ENCODE results near the gene CMTM8. TPM values are rescaled to one million over a fixed set of nuclear protein-coding genes. Genes with fewer than 3 reads are reported as not detected.

Gene CMTM8
- total and polyA plus RNA-seq, 3 experiments from 2014 or later = 3.3 to 4.1 (median 3.3) TPM

DNA sequence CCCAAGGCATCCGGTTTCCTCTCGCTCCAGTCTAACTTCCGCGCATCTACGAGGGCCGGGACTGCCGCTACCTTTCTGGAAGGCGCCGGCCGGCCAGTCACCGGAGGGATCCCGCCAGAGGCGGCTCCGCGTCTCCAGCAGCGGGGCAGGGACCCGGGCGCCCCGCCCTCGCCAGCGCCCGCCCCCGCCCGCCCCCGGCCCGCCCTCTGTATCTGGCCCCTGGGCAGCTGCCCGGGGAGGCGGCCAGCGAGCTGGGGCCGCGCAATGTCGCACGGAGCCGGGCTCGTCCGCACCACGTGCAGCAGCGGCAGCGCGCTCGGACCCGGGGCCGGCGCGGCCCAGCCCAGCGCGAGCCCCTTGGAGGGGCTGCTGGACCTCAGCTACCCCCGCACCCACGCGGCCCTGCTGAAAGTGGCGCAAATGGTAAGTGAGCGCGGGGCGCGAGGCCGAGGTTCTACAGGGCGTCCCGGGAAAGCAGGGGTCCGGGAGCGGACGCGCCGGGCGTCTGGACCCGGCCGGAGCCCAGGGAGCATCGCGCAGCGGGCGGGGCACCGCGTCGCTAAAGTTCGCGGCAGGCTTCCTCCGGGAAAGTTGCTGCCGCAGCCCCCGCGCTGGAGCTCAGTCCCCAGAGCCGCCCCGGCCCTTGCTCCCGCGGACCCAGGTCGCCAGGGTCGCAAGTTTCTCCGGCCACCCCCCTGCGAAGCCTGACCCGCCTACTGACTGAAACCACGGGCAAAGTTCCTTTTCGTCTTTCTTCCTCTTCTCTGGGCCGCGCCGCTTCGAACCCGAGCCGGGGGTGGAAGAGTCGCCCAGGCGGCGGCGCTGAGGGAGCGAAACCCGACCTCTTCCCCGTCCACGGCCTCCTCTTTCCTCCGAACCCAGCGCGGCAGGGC lies 153.4 kb downstream of the CMTM8 start, which contains the start of gene CMTM7:
TSS of gene CMTM7 (plus strand) at position 211 of the 893 bp plus-strand sequence. CDS start at position 265, 54 bp downstream.
- POLR2A ChIA-PET = interaction anchor here (0.6 to 1.8 kb wide), 8 partner anchors 9 to 76 kb away, joined by 3 to 9 read pairs (median 4); no protein-coding TSS in a partner anchor
- no peaks in the 10 kb centered on the region for H3K9me3 Mint-ChIP-seq
- CTCF ChIA-PET = interaction anchor here (0.7 to 17.3 kb wide), 8 partner anchors 9 to 77 kb away, joined by 3 to 160 read pairs (median 4); no protein-coding TSS in a partner anchor
- H3K27ac Mint-ChIP-seq = peak within 1 kb of the TSS; percentile 91 to 100 (median 96)
- H3K4me1 ChIP-seq (ENCODE audit: insufficient read depth, low read length) = peaks cover 26% of the 10 kb centered on the region
- H3K4me1 Mint-ChIP-seq = peaks cover 47 to 63% (median 51%) of the 10 kb centered on the region in 3 donors
- DNase-seq = peak; percentile 33 to 81 (median 65)
- H3K27ac ChIP-seq (ENCODE audit: low read depth, low read length) = peak within 1 kb of the TSS; percentile 68
- H3K27me3 Mint-ChIP-seq = peaks cover 0 to 1% of the 10 kb centered on the region in 2 donors
- H3K36me3 Mint-ChIP-seq = peaks cover 0 to 17% (median 0%) of the 10 kb centered on the region in 3 donors
- H3K4me3 ChIP-seq (ENCODE audit: low read length) = peak within 1 kb of the TSS; percentile 66
- H3K9me3 ChIP-seq (ENCODE audit: low read length) = no peaks in the 10 kb centered on the region
- no peaks in the 10 kb centered on the region for H3K27me3 ChIP-seq (ENCODE audit: insufficient read depth, low read length, poor library complexity, severe bottlenecking)
- peak within 1 kb of the TSS; percentile 93 to 100 (median 96) for H3K4me3 Mint-ChIP-seq
- H3K36me3 ChIP-seq (ENCODE audit: insufficient read depth, low read length) = no peaks in the 10 kb centered on the region

DNA sequence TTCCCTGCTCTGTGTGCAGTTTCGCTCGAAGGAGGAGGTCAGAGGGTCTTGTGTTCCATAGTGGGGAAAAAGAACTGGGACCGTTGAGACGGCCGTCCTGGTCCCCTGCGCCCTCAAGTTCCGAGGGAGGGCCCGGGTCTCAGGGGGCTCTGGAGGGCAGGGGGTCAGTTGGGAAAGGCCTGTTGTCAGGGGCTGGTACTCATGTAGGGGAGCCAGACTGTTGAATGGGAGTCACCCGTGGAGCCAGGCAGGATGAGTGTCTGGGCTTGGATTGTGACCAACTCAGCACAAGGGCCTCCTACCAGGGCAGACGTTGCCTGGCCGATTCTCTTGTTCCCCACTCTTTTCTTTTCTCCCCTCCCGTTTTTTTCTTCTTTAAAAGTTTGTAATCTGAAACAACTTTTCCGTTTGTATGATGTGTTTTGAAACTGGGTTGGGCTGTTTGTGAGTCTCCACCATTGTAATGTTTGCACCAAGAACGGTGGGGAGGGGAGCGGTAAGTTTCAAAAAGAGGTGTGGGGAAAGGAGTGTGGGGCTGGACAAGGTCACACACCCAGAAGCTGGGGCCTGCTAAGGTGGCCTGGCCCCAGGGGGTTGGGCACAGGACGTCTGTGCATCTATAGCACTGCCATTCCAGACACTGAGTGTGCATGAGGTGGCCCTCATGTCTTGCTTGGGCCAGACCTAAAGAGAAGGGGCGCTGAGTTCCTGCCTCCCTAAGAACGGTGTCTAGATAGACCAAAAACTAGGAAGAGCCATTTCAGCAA lies 154.2 kb downstream of the CMTM8 start:
- H3K27ac Mint-ChIP-seq = peak overlapping the region; percentile 83 to 100 (median 94)
- peaks cover 26% of the 10 kb centered on the region for H3K4me1 ChIP-seq (ENCODE audit: insufficient read depth, low read length)
- POLR2A ChIA-PET = interaction anchor here (1.0 to 1.6 kb wide), 2 partner anchors 31 to 46 kb away, joined by 3 to 4 read pairs; no protein-coding TSS in a partner anchor

DNA sequence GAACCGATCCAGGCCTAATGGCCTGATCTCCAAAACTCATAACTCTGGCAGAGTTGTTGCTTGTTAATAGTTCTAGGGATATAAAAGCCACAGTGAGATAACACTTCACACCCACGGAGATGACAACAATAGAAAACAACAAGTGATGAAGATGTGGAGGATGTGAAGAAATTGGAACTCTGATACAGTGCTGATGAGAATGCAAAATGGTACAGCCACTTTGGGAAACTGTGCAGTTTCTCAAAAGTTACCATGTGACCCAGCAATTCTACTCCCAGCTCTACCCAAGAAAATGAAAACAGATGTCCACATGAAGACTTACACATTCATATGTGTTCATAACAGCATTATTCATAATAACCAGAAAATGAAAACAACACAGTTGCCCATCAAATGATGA lies 157.0 kb downstream of the CMTM8 start:
- peaks cover 0 to 17% (median 0%) of the 10 kb centered on the region in 3 donors for H3K36me3 Mint-ChIP-seq
- DNase-seq = no peak
- H3K27me3 ChIP-seq (ENCODE audit: insufficient read depth, low read length, poor library complexity, severe bottlenecking) = no peaks in the 10 kb centered on the region
- CTCF ChIA-PET = interaction anchor here (0.8 to 17.3 kb wide), 8 partner anchors 9 to 220 kb away, joined by 3 to 160 read pairs (median 5); partner anchors contain the start of gene CMTM8
- no peaks in the 10 kb centered on the region for H3K36me3 ChIP-seq (ENCODE audit: insufficient read depth, low read length)
- H3K4me3 ChIP-seq (ENCODE audit: low read length) = no peak overlapping the region
- H3K4me1 Mint-ChIP-seq = peaks cover 62 to 81% (median 71%) of the 10 kb centered on the region in 3 donors
- peak overlapping the region; percentile 33 to 93 (median 82) for H3K27ac Mint-ChIP-seq
- no peaks in the 10 kb centered on the region for H3K9me3 ChIP-seq (ENCODE audit: low read length)
- peaks cover 0 to 1% of the 10 kb centered on the region in 2 donors for H3K27me3 Mint-ChIP-seq
- H3K27ac ChIP-seq (ENCODE audit: low read depth, low read length) = no peak overlapping the region
- H3K9me3 Mint-ChIP-seq = no peaks in the 10 kb centered on the region
- POLR2A ChIA-PET = interaction anchor here (0.8 to 2.3 kb wide), 2 partner anchors 21 to 38 kb away, joined by 3 to 6 read pairs; no protein-coding TSS in a partner anchor
- peak overlapping the region in 3 of 7 donors; percentile 13 to 87 (median 15) for H3K4me3 Mint-ChIP-seq
- H3K4me1 ChIP-seq (ENCODE audit: insufficient read depth, low read length) = peaks cover 32% of the 10 kb centered on the region

More for the DNA sequence above, 154.2 kb downstream of the CMTM8 start:
- DNase-seq = peak in 2 of 5 donors; percentile 23 to 58
- H3K9me3 Mint-ChIP-seq = no peaks in the 10 kb centered on the region
- no peaks in the 10 kb centered on the region for H3K9me3 ChIP-seq (ENCODE audit: low read length)
- H3K4me3 ChIP-seq (ENCODE audit: low read length) = peak overlapping the region; percentile 61
- H3K27ac ChIP-seq (ENCODE audit: low read depth, low read length) = peak overlapping the region; percentile 52
- CTCF ChIA-PET = interaction anchor here (1.2 to 17.3 kb wide), 4 partner anchors 21 to 76 kb away, joined by 3 to 160 read pairs (median 68); no protein-coding TSS in a partner anchor
- H3K36me3 ChIP-seq (ENCODE audit: insufficient read depth, low read length) = no peaks in the 10 kb centered on the region
- peaks cover 48 to 67% (median 51%) of the 10 kb centered on the region in 3 donors for H3K4me1 Mint-ChIP-seq
- H3K36me3 Mint-ChIP-seq = peaks cover 0 to 17% (median 0%) of the 10 kb centered on the region in 3 donors
- H3K27me3 ChIP-seq (ENCODE audit: insufficient read depth, low read length, poor library complexity, severe bottlenecking) = no peaks in the 10 kb centered on the region
- H3K27me3 Mint-ChIP-seq = peaks cover 0 to 1% of the 10 kb centered on the region in 2 donors
- H3K4me3 Mint-ChIP-seq = peak overlapping the region; percentile 87 to 100 (median 96)

DNA sequence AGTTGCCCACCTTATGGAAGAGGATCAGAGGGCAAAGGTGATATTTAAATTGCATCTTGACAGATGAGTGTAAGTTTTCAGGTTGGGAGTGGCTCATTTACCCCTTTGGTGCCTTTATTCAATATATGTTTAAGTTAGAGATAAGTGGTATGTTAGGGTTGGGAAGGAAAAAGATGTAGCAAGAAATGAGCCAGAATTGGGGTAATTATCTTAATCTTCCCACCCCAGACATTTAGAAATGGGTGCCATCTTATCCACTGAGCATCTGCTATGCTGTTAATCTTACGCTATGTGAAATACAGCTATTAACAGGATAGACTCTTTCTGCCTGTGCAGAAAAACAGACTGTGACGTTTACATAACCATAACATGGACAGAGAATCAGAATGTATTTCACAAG lies 159.5 kb downstream of the CMTM8 start:
- H3K4me1 Mint-ChIP-seq = peaks cover 61 to 90% (median 77%) of the 10 kb centered on the region in 3 donors
- no peaks in the 10 kb centered on the region for H3K36me3 ChIP-seq (ENCODE audit: insufficient read depth, low read length)
- H3K4me1 ChIP-seq (ENCODE audit: insufficient read depth, low read length) = peaks cover 44% of the 10 kb centered on the region
- H3K9me3 Mint-ChIP-seq = no peaks in the 10 kb centered on the region
- peaks cover 0 to 4% (median 0%) of the 10 kb centered on the region in 3 donors for H3K36me3 Mint-ChIP-seq
- H3K27ac Mint-ChIP-seq = peak overlapping the region; percentile 11 to 97 (median 60)
- ChIA-PET CTCF (interaction anchor here (1.0 to 17.3 kb wide), 6 partner anchors 26 to 100 kb away, joined by 3 to 160 read pairs (median 8); no protein-coding TSS in a partner anchor), POLR2A (no interaction called here)
- H3K27me3 ChIP-seq (ENCODE audit: insufficient read depth, low read length, poor library complexity, severe bottlenecking) = no peaks in the 10 kb centered on the region
- peaks cover 0 to 1% of the 10 kb centered on the region in 2 donors for H3K27me3 Mint-ChIP-seq
- no peak overlapping the region for H3K4me3 ChIP-seq (ENCODE audit: low read length)
- H3K27ac ChIP-seq (ENCODE audit: low read depth, low read length) = no peak overlapping the region
- peak overlapping the region in 1 of 7 donors; percentile 4 for H3K4me3 Mint-ChIP-seq
- no peaks in the 10 kb centered on the region for H3K9me3 ChIP-seq (ENCODE audit: low read length)
- no peak for DNase-seq

DNA sequence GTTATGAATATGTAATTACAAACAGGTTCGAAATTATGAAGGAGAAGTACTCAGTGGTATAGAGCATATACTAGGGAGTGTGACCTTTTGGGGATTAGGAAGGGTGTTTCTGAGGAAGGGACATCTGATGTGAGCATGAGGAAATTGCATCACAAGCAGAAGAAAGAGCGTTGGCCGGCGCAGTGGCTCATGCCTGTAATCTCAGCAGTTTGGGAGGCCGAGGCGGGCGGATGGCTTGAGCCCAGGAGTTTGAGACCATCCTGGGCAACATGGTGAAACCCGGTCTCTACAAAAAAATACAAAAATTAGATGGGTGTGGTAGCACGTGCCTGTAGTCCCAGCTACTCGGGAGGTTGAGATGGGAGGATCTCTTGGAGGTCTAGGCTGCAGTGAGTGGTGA lies 160.1 kb downstream of the CMTM8 start:
- POLR2A ChIA-PET = no interaction called here
- CTCF ChIA-PET = interaction anchor here (1.0 to 17.3 kb wide), 8 partner anchors 25 to 101 kb away, joined by 3 to 160 read pairs (median 6); no protein-coding TSS in a partner anchor
- H3K4me1 Mint-ChIP-seq = peaks cover 60 to 90% (median 77%) of the 10 kb centered on the region in 3 donors
- H3K27ac Mint-ChIP-seq = peak overlapping the region; percentile 4 to 93 (median 68)
- Histone ChIP-seq H3K4me1 (ENCODE audit: insufficient read depth, low read length) (peaks cover 46% of the 10 kb centered on the region), H3K27me3 (ENCODE audit: insufficient read depth, low read length, poor library complexity, severe bottlenecking) (no peaks in the 10 kb centered on the region), H3K27ac (ENCODE audit: low read depth, low read length) (no peak overlapping the region), H3K4me3 (ENCODE audit: low read length) (no peak overlapping the region), H3K36me3 (ENCODE audit: insufficient read depth, low read length) (no peaks in the 10 kb centered on the region), H3K9me3 (ENCODE audit: low read length) (no peaks in the 10 kb centered on the region)
- H3K27me3 Mint-ChIP-seq = peaks cover 0 to under 1% of the 10 kb centered on the region in 2 donors
- peaks cover 0 to 2% (median 0%) of the 10 kb centered on the region in 3 donors for H3K36me3 Mint-ChIP-seq
- peak overlapping the region in 1 of 7 donors; percentile 4 for H3K4me3 Mint-ChIP-seq
- H3K9me3 Mint-ChIP-seq = no peaks in the 10 kb centered on the region
- DNase-seq = no peak

DNA sequence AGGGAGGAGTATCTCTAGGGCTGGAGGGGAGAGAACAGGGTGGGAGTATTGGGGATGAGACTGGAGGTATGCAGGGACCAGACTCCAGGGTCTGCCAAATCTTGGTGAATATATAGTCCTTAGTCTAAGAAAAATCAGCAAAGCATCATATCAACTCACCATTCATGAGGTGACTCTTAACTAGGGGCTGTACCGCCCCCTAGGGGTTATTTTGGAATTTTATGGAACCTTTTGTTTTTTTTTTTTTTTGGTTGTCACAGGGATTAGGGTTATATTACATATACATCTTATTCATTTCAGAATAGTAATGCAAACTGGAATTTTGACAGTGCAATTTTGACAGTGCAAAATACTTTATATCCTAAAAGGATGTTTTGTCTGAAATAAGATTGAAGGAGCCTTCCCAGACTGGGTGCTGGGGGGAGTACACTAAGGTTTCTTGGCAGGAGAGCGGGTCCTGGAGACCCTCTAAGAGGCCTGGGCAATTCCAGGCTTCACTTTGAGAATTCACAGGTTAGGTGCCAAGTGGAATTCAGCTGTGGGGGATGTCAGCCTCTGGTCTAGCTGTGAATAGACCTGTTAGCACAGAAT lies 160.6 kb downstream of the CMTM8 start:
- POLR2A ChIA-PET = no interaction called here
- H3K27me3 ChIP-seq (ENCODE audit: insufficient read depth, low read length, poor library complexity, severe bottlenecking) = no peaks in the 10 kb centered on the region
- Mint-ChIP-seq H3K27me3 (no peaks in the 10 kb centered on the region), H3K27ac (peak overlapping the region; percentile 4 to 93 (median 68)), H3K9me3 (no peaks in the 10 kb centered on the region), H3K36me3 (peaks cover 0 to 5% (median 0%) of the 10 kb centered on the region in 3 donors), H3K4me3 (peak overlapping the region in 2 of 7 donors; percentile 33 to 78), H3K4me1 (peaks cover 59 to 90% (median 76%) of the 10 kb centered on the region in 3 donors)
- DNase-seq = peak in 4 of 5 donors; percentile 34 to 69 (median 58)
- H3K36me3 ChIP-seq (ENCODE audit: insufficient read depth, low read length) = no peaks in the 10 kb centered on the region
- no peaks in the 10 kb centered on the region for H3K9me3 ChIP-seq (ENCODE audit: low read length)
- peaks cover 45% of the 10 kb centered on the region for H3K4me1 ChIP-seq (ENCODE audit: insufficient read depth, low read length)
- H3K27ac ChIP-seq (ENCODE audit: low read depth, low read length) = no peak overlapping the region
- H3K4me3 ChIP-seq (ENCODE audit: low read length) = no peak overlapping the region
- CTCF ChIA-PET = interaction anchor here (1.0 to 17.3 kb wide), 8 partner anchors 25 to 69 kb away, joined by 3 to 160 read pairs (median 6); no protein-coding TSS in a partner anchor

DNA sequence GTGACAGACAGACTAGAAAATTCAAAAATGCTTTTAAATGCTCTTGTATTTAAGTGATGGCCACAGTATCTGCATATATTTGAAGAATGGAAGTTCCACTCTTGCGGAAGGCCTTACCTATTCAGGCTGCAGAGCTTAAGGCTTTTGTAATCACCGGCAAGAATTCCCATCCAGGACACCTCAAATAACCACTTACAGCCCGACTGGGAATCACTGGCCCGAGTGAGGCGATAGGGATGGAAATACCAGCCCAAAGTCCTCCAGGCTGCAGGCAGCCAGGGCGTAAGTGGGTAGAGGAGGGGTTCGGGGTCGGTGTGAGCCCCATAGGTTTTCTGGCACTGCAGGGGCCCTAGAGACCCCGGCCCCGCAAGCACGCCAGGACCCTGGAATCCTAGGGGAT lies 162.6 kb downstream of the CMTM8 start:
- peak overlapping the region; percentile 93 to 99 (median 96) for H3K27ac Mint-ChIP-seq
- H3K9me3 Mint-ChIP-seq = no peaks in the 10 kb centered on the region
- H3K27me3 Mint-ChIP-seq = no peaks in the 10 kb centered on the region
- POLR2A ChIA-PET = interaction anchor here (0.6 to 1.2 kb wide), 2 partner anchors 10 to 66 kb away, joined by 3 to 9 read pairs; partner anchors contain the start of gene CMTM7
- peaks cover 47% of the 10 kb centered on the region for H3K4me1 ChIP-seq (ENCODE audit: insufficient read depth, low read length)
- no peak for DNase-seq
- peak overlapping the region; percentile 84 to 98 (median 91) for H3K4me3 Mint-ChIP-seq
- CTCF ChIA-PET = interaction anchor here (0.7 to 17.3 kb wide), 6 partner anchors 8 to 67 kb away, joined by 3 to 160 read pairs (median 5); no protein-coding TSS in a partner anchor
- H3K27me3 ChIP-seq (ENCODE audit: insufficient read depth, low read length, poor library complexity, severe bottlenecking) = no peaks in the 10 kb centered on the region
- H3K4me1 Mint-ChIP-seq = peaks cover 52 to 90% (median 66%) of the 10 kb centered on the region in 3 donors
- no peaks in the 10 kb centered on the region for H3K9me3 ChIP-seq (ENCODE audit: low read length)
- H3K36me3 ChIP-seq (ENCODE audit: insufficient read depth, low read length) = no peaks in the 10 kb centered on the region
- peak overlapping the region; percentile 73 for H3K27ac ChIP-seq (ENCODE audit: low read depth, low read length)
- H3K4me3 ChIP-seq (ENCODE audit: low read length) = peak overlapping the region; percentile 67
- peaks cover 0 to 20% (median 2%) of the 10 kb centered on the region in 3 donors for H3K36me3 Mint-ChIP-seq
